K562 (cell line): ENCODE results near the gene EIF4E.
"Not testable (repeated sequence)": the region's sequence is repeated elsewhere in the genome, so short reads cannot be mapped to it uniquely, and the experiment has no call there.

ENCODE experiments used
- CEBPZ ChIP-seq: fragments of 150-350 bp; IDR thresholded peaks from 2 replicates; pipeline ENCODE4 v1.6.1; 2014; ENCODE audit warnings: low read depth, mild to moderate bottlenecking, low read length, borderline replicate concordance
- EGR1 ChIP-seq: fragments of 450-650 bp; conservative IDR thresholded peaks from 2 replicates; pipeline ENCODE4 v1.6.1; 2017; ENCODE audit warnings: mild to moderate bottlenecking
- NRF1 ChIP-seq, 2 experiments: fragments of 450-650 bp; IDR thresholded peaks in 1 of 2; conservative IDR thresholded peaks in 1 of 2; 2 replicates each; pipeline ENCODE4 v1.6.1; 2014; ENCODE audit warnings: mild to moderate bottlenecking in 2 of 2
- SAFB2 ChIP-seq: fragments of 200-400 bp; formaldehyde crosslinking; IDR thresholded peaks from 2 replicates; pipeline ENCODE4 v1.6.1; 2018; ENCODE audit warnings: borderline replicate concordance, low read length, low read depth, moderate library complexity; ENCODE audit not compliant: severe bottlenecking

GRCh38 chr4:98842917-98843316 lies 86.0 kb downstream of the EIF4E start:
- not testable (repeated sequence) for TF ChIP-seq CEBPZ; EGR1; NRF1 (conservative IDR thresholded peaks at IDR 0.05 in 1 of 2, IDR thresholded peaks at IDR 0.05 in 1 of 2); SAFB2
